ENCODE data around the gene SMIM32.

The SMIM32 gene

GRCh38 chr5:136216230-136216629 lies 23.3 kb upstream of the SMIM32 start:
- TF ChIP-seq CTCF (IDR thresholded peaks at IDR 0.05; ENCODE audit: control insufficient read depth, extremely low read depth, insufficient read depth), result no peak
- no peak for DNase-seq (ENCODE audit: low read depth)
- H3K4me3 ChIP-seq (ENCODE audit: low read depth, low read length), result no peak overlapping the region

GRCh38 chr5:136215812-136216211 lies 22.9 kb upstream of the SMIM32 start:
- DNase-seq (ENCODE audit: low read depth), result no peak
- TF ChIP-seq CTCF (IDR thresholded peaks at IDR 0.05; ENCODE audit: control insufficient read depth, extremely low read depth, insufficient read depth), result no peak
- no peak overlapping the region for H3K4me3 ChIP-seq (ENCODE audit: low read depth, low read length)

DNA sequence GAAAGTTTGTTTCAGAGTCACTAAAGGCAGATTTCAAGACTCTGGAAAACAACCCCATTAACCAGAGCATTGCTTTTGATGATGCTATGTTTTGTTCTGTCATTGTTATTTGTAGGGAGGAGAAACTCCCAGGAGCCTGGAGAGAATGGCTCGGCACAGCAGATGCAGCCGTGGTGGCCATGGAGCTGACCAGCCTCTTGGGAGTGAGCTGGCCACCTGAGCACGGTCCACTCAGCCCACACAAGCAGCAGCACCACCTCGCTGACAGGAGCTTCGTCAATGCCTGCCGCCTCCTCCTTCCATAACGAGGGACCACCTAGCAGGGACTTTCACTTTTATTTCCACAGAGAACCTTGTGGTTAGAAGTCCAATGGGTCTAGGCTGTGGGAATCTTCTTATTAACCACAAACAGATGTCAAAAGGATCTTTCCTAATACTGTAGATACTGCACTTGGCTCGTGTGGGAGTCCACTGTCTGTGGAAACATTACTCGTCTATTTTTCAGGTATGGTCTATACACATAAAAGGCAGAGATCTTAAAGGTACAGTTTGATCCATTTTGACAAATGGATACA lies 21.0 kb upstream of the SMIM32 start:
- TF ChIP-seq CTCF (IDR thresholded peaks at IDR 0.05; ENCODE audit: control insufficient read depth, extremely low read depth, insufficient read depth), result no peak
- H3K4me3 ChIP-seq (ENCODE audit: low read depth, low read length), result no peak overlapping the region
- DNase-seq (ENCODE audit: low read depth), result no peak

DNA sequence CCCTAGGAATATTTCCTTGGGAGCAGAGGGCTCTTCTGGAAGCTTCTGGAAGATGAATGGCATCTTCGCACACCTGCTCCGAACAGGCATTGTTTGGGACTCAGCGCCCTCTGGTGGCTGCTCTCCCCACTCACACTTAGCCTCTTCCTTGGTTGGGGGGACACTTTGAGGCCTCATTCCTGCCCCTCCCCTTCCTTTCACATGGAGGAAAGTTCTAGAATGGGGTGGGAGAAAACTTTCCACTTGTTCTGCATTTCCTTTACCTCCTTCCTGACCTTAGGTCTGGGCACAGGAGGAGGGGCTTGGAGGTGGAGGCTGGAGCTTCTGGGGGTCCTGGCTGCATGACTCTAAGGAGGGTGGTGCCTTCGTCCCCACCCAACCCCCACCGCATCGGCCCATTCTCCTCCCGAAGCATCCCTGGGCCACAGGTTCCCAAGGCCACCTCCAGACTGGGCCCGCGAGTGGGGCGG lies 19.3 kb upstream of the SMIM32 start:
- DNase-seq (ENCODE audit: low read depth), result no peak
- no peak overlapping the region for H3K4me3 ChIP-seq (ENCODE audit: low read depth, low read length)
- TF ChIP-seq CTCF (IDR thresholded peaks at IDR 0.05; ENCODE audit: control insufficient read depth, extremely low read depth, insufficient read depth), result peak; percentile 83

DNA sequence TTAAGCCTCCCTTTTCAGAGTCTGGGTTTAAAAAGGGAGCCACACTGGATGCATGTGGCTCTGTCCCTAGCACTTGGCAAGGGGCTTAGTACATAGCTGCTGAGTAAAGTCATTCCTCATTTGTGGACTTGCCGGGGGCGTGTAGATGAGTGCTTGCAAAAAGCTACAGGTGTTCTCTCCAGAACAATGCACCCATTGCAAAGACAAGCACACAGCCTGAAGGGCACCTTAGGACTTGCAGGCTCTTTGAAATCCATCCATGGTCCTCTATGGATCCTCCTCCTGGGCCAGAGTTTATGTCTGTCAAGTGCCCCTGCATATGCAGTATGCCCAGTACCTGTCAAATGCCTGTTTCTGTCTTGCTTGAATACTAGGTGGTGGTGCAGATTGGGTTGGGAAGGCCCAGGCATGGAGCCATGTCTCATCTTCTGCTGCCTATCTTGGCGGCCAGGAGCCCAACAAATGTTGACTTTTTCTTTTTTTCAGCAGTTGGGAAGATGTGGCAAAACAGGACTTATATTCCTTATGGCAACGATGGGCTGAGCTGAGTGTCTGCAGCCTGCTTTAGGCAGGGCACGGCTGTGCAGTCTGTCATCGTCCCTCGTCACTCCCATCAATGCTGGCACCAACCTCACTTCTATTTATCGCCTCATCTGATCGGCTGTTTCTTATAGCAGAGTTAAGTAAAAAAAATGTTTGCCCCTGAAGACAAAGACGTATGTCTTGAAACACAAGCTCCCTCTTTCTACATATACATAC lies 18.5 kb upstream of the SMIM32 start:
- no peak for DNase-seq (ENCODE audit: low read depth)
- no peak overlapping the region for H3K4me3 ChIP-seq (ENCODE audit: low read depth, low read length)
- TF ChIP-seq CTCF (IDR thresholded peaks at IDR 0.05; ENCODE audit: control insufficient read depth, extremely low read depth, insufficient read depth), result no peak

DNA sequence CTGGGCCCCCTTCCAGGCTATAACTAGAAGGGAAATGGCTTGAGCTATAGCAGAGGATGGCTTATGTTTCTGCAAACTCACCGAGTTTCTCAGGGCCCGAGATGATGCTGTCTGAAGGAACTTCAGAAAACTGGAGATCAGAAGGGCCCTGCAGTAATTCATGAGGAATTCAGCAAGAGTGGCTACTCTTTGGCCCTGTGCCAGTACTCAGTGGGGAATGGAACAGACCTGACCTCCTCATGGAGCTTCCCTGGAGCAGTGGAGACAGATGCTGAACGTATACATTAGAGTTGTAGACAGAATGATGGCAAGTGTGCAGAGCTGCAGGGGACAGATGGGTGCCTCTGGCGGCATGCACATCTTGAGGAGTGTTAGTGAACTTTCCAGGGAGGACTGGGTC lies 17.3 kb upstream of the SMIM32 start:
- no peak for TF ChIP-seq CTCF (IDR thresholded peaks at IDR 0.05; ENCODE audit: control insufficient read depth, extremely low read depth, insufficient read depth)
- no peak for DNase-seq (ENCODE audit: low read depth)
- H3K4me3 ChIP-seq (ENCODE audit: low read depth, low read length), result no peak overlapping the region

Measured in LNCaP clone FGC (cell line).